Measurements from ENCODE around the gene ASXL3.

- TF ChIP-seq CTCF (IDR thresholded peaks at IDR 0.05; ENCODE audit: low read depth, low read length, missing input control), result no peak
- TF ChIP-seq RAD21 (IDR thresholded peaks at IDR 0.05), result no peak
- TF ChIP-seq YY1 (IDR thresholded peaks at IDR 0.05), result no peak
- no peak for TF ChIP-seq EGR1 (IDR thresholded peaks at IDR 0.05; ENCODE audit: low read depth in 2 of 2)
- no peak for TF ChIP-seq REST (IDR thresholded peaks at IDR 0.05)
- no peak for TF ChIP-seq JUND (IDR thresholded peaks at IDR 0.05)
Measured at GRCh38 chr18:33717339-33717738, 139.3 kb downstream of the ASXL3 start.

Data from liver (tissue), 3 donors.